NCI-H187 treated with DMSO at 0.1 percent for 48 hours (cell line): ENCODE measurements around the gene EHMT1.

Experiments used
- DNase-seq: peaks from one replicate; lab custom pipeline; 2025; lab: John Stamatoyannopoulos, UW

The EHMT1 gene

DNA sequence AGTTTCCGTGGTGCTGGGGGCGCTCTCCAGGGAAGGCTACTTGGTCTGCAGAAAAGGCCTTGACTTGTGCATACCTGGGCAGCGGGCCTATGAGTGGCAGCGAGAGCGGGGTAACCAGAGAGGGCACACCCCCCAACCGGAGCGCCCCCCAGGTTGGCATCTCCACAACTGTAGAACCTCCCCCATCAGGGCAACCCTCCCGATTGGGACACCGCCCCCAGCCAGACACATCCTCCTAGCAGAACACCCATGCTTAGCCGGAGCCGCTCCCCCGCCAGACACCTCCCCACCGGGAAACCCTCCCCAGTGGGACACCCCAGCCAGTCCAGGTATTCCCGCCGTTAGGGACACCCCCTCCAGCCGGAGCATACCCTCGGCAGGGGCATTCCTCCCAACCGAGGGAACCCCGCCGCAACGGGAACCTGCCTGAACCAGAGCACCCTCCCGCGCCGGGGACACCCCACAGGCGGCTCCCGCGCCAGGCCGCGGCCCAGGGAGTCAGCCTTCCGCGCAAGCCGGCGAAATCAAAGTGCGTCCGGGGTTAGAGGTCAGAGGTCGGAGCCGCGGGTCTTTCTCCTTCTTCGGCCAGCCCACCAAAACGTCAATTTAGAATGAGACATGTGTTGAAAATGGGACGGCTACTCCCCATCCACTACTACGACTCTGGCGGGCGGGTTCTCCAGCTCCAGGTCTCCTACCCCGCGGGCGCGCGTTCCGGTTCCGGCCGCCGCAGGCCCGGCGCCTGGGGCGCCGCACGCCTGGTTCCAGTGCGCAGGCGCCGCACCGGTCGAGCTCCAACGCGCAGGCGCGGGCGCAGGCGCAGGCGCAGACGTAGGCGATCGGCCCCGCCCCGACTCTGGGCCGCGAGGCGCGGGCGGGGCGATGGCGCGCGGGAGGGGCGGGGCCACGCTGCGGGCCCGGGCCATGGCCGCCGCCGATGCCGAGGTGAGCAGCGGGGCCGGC, at the start of gene EHMT1:
TSS of gene EHMT1 (plus strand) at position 901 of the 963 bp plus-strand sequence. CDS start at position 925, 24 bp downstream.
- no peak for DNase-seq

DNA sequence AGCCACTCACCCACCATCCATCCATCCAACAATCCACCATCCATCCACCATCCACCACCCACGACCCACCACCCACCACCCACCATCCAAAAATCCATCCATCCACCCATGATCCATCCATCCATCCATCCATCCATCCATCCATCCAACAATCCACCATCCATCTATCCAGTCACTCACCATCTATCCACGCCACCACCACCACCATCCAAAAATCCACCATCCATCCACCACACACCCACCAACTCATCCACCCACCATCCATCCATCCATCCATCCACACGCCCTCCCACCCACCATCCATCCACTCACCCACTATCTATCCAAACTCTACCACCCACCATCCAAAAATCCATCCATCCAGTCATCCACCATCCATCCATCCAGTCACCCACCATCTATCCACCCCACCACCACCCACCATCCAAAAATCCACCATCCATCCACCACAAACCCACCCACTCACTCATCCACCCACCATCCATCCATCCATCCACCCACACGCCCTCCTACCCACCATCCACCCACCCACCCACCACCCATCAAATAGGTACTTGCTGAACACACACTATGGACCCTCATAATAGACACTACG, 49.1 kb upstream of the EHMT1 start:
- no peak for DNase-seq

DNA sequence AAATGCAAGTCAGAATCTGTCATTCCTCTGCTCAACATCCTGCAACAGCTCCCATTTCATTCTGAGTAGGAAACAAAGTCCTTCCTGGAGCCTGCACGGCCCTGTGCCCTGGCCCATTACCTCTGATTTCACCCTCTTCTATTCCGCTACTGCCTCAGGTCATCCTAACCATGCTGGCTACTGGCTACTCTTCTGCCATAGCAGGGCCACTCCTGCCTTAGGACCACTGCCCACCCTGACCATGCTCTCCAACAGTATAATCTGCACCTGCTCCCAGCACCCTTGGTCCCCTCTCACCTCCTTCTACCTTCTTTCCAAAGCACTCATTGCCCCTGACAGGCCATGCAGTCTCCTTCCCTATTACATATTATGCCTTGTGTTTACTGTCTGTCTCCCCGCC, 48.2 kb upstream of the EHMT1 start:
- no peak for DNase-seq

DNA sequence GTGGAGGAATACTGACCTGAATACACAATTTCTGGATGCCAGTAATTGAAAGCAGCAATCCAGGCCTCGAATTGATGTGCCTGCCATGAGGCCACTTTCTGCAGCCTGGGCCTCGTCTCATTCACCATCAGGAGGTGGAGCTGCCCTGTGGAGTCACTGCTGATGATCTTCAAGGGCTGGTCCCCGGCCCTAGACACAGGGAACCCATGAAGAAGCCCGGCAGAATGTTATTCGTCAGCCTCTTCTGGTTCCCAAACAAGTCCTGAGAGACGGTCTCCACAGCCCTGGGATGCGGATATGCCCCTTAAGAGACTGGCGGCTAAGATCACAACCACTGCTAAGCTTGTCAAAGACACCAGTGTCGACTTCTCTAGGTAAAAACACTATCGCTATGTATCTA, 44.6 kb upstream of the EHMT1 start:
- no peak for DNase-seq

DNA sequence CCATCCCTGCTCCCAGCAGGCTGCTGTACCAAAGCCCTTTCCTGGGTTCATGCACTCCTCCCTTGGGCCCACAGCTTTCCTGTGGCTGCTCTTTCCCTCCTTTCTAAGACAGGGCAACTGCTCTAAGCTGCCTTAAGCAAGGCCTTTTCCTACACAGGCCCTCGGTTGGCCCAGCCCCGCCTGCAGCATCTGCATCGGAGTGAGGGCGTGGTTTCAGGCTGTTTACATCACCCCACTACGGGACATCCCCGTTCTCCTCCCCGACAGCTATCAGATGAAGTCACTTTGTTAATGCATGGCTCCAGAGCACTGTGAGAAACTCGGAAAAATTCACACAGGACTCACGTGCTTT, 43.5 kb upstream of the EHMT1 start:
- no peak for DNase-seq

DNA sequence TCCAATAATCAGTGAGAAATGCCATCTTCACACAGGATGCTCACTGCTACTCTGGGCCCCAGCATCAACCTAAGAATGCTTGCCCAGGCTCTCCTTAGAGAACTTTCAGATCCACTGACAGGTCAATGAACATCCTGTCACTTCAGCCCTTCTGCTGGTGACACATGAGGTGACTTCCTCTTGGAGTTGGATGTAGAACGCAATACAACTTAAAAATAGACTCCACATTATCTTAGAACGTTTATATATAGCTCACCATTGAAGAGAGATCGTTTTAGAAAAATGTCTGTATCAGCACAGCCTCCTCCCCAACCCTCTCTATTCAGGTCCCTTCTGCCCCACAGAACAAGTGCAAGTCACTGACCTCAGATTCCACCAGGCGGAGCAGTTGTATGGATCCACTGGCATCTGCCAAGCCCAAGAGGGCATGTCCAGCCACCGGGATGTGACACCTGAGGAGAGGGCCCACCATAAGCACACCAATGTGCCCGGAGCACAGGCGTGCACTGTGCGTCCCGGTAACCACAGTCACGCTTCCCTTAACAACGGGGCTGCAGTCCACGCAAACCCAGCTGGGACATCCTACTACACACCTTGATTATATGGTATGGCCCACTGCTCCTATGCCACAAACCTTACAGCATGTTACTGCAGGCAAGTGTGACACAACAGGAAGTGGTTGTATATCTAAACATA, 42.9 kb upstream of the EHMT1 start:
- no peak for DNase-seq

DNA sequence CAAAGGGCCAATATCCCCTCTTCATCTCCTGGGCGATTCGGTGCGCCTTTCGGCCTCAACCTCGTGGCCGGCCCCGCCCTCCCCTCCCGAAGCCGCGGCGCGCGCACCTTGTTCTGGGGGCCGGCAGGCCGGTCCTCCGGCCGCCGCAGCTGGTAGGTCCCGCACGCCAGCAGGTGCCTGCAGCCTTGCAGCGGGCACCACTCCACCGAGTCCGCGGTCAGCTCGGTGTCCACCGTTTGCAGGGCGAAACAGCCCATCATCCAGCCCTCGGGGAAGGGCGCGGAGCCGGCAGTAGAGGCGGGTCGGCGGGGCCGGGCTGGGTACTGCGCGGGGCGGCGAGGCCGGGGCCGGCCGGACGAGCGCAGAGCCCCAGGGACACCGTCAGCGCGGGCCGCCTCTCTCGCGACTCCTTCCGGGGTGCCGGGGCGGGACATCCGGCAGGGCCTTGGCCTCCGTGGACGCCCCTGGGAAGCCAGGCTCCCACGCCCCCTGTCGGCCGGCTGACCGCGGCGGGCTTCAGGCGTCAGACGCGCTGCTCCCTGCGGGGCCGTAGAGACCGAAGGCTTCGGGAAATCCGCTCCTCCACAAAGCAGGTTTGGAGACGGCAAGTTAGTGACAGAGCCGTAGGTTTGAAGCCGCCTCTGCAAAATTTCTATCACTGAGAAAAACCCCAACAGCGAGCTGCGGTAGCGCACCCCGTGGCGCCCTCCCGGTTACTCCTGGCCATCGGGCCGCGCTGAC, 40.1 kb upstream of the EHMT1 start, which contains the start of gene DPH7:
TSS of gene DPH7 (minus strand) at position 408 of the 741 bp plus-strand sequence. CDS start at position 260, 148 bp downstream.
- peak; percentile 18 for DNase-seq

DNA sequence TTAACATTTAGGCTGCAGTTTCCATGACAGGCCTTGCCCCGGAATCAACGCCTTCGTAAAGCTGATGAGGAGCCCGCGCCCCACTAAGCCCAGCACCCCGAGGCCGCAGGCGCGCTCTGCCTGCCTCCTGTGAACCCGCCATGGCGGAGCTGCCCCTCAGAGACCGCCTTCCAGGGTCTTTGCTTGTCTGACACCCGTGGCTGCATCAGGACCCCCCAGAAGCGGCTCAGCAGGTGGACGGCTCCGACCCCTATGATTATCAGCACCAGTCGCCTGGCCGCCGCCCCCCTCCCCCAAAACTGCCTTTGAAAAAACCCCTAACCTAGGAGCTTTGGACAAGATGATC, 39.6 kb upstream of the EHMT1 start:
- no peak for DNase-seq

DNA sequence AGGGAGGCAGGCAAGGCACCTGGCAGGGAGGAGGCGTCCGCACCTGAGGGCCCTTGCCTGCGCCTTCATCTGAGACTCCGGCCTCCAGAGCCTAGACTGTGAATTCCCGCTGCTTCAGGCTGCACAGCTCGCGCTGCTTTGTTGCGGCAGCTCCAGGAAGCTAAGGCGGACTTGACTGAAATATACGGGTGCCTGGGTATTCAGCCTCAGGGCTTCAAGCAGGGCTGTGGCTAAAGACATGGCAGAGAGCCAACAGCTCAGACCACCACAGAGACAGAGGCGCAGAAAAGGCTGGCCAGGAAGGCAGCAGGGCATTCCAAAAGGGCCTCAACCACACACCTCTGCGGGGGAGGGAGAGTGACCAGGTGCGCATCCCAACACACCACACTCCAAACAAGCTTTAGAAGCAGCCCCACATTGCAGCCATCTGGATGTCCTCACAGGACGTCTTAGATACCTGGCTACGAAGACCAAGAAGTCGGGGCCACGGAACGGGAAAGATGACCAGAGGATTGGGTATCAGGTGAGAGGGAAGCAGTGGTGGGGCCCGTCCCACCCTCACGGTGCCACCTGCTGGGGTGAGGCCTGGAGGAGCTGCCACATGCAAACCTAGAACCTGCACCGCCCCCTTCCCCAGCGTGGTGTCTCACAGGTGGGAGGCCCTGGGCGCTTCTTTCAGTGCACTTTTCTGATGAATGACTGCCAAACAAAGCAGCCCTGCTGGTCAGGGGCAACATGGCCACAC, 38.4 kb upstream of the EHMT1 start:
- no peak for DNase-seq

DNA sequence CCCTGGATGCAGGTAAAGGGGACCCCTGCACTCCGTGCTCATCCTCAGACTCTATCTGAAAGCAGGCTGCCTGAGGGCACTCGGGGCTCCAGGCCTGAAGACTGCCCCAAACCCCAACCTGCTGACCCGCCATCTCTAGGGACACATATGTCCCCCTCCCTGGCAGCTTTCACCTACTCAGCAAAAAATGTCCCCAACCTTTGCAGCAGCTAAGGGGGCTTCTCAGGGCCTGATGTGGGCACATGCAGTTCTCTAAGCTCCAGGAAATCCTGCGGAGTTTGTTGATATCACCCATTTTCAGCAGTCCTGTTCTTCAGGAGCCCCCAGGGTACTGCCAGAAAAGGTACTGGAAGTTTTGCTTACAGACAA, 37.9 kb upstream of the EHMT1 start:
- no peak for DNase-seq

DNA sequence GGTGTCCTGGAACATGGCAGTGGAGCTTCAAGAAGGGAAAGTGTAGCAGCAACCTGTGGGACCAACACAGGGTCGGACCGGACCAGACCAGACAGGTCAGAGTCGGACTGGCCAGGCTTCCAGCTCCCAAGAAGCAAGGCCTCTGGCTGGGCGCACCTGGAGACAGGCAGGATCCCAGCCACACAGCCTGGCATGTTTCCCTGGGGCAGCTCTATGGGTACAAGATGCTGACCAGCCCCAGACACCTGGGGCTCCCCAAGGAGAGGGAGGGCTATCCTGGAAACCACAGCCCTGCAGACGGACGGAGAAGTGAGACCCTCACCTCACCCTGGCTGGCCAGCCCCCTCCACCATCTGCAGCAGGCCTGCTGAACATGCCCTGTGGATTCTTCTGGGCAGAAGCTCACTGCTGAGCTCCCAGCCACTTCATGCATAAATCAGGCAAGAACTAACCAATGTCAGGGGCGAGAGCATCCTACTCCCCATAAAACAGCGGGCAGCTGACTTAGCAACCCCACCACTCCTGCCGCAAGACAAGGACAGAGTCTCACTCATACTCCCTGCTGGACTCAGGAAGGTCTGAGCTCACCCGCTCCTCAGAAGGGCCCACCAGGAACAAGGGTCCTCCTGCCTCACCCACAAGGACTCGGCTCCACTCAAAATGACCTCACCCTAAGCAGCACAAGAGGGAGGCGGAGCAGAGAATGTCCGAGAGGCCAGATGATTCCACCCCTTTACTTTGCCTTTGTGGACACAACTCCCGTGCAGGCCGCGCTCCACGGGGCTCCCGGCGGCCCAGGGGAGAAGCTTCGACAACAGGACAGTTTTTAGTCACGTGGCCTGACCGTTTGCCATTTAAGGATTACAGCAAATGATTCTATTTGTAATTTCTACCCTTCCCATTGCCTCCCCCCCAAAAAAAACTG, 37.2 kb upstream of the EHMT1 start:
- no peak for DNase-seq

DNA sequence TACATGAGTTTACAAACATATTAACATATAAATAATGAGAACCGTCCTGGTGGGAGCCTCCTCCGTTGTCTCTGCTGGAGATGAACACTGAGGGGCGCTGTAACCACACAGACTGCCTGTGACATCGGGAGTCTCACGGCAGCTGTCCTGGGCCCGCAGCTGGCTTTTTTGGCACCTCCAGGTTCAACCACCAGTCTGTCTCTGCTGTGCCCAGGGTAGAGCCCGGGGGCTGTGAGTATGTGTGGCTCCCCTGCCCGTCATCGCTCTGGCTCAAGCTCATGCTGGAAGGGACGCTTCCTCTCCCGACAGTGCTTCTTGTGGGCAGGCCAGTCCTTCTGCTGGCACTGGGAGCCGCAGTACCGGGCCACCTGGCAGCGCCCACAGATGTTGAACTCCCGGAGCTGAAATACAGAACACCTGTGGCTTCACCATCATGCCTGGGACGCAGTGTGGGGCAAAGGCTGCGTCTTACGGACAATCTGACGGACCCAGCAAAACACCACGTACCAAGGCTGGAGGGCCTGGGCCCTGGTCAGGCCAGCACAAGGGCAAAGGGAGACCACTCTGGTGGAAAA, 36.4 kb upstream of the EHMT1 start:
- no peak for DNase-seq

DNA sequence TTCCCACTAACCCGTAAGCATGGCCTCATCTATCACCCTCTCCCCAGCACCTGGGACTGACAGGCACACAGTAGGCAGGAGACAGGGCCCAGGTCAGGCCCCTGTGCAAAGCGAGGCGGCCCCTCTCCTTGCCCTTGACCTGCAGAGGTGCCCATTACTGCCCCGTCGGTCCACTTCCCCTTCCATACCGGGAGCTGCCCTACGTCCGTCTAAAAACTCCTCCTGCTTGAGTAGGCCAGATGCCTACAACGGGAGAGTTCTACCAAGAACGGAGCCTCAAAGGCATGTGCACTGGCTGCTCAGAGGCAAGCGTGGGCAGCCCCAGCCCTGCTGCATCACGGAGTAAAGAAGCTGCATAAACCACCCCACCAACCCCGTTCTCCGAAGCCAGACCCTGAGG, 35.5 kb upstream of the EHMT1 start:
- no peak for DNase-seq

DNA sequence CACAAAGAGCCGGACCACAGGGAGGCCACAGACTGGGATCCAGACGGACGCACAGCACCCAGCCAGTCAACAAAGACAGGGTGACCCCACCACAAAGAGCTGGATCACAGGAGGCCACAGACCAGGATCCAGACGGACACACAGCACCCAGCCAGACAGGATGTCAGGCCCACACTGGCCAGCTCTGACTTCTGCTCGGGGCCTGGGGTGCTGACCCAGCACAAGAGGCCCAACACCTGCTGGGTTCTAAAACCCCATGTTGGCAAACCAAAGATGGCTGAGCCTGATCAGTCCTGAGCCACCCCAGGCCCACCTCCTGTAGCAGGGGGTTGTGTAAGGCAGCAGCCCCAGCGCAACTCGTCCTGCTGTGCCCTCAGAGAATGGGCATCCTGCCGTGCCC, 34.8 kb upstream of the EHMT1 start:
- no peak for DNase-seq

DNA sequence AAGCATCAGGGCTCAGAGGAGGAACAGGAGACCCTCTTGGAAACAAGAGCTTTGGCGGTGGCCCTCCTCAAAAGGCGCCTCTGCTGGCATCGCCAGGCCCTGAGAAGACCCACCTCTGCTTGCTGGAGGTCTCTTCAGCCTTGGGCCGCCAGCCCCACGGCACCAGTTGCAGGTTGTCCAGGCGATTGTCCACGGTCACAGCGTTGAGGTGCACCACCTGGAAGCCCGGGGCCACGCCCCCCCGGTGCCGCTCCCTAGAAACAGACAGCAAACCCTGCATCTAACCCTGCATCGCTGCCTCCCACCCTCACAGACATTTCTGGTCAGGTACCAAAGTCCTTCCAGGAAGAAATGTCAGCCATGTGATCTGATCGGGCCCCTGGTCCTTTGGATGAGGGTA, 32.0 kb upstream of the EHMT1 start:
- no peak for DNase-seq

DNA sequence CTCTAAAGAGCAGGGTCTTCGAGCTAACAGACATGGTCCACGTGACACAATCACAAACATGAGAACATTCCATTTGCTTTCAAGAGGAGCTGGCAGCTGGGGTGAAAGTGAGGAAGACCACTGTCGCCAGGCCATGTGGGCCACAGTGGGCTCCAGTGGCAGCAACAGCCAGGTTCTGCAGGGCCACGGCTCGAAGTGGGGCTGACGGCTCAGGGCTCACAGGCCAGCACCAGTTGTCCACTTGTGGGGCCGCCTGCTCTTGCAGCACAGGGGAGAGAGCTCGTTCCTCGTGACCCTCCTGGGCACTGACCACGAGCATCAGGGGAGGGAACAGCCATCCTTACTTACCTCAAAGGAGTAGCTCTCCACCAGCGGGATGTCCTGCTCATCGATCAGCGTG, 30.5 kb upstream of the EHMT1 start:
- no peak for DNase-seq

DNA sequence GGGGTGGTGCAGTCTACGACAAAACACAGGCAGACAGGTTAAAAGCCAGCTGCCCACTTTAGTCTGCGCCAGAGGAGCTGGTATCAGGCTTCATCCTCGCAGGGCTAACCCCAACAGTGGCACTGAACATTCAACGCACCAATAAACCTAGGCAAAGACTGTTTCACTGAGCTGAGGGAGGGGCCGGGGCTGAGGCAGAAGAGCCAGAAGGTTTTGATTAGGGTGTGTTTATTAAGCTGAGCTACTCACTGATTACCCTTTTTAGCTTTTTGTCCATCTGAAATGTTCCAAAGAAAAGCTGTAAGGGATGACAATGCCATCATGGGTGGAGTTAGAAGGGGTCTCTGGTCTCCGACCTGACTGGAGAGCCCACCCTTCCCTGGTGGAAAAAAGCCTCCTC, 29.9 kb upstream of the EHMT1 start:
- DNase-seq = no peak

DNA sequence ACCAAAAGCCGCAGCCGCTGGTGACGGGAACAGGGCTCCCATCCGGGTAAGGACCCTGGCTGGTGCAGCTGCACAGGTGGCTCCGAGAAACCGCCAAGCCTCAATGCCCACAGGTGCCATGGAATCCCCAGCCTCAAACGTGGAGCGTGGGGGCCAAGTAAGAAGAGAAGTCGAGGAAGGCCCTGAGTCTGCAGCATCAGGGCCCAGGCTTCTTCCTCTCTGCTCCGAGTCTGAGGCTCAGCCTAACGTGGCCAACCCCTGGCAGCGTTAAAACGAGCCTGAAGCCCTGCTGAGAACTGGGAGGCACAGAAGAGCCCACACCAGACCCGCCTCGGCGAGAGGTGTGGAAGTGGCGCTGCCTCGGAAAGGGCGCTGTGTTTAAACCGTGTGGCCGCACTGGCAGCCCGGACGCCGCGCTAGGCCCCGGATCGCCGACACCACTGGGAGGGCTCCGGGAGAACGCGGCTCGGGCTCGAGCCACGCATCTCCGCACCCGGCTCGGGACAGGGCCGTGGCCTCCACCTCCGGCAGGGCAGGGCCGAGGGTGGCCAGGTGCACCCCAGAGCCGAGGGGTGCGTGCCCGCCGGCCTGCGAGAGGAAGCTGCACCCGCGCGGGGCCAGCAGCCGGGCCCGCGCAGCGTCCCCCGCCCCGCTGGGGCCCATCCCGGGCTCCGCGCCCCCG, 29.2 kb upstream of the EHMT1 start:
- DNase-seq = no peak

DNA sequence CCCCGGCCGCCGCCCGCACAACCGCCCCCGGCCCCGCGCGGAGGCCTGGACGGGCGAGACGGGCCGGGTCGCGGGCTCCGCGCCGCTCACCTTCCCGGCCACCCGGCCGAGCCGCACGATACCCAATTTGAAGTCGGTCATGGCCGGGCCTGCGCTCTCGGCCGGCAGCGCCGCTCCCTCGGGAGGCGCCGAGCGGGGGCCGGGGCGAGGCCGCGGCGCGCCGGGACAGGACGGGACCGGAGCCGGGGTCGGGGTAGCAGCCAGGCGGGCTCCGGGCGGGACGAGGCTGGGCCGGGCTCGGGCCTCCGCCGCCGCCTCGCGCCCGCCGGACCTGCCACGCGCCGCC, 28.7 kb upstream of the EHMT1 start:
- DNase-seq = no peak
